NCI-H128 (cell line): ENCODE results near the gene GPATCH4.
"Not testable (repeated sequence)": the region's sequence is repeated elsewhere in the genome, so short reads cannot be mapped to it uniquely, and the experiment has no call there.

Source experiments
- DNase-seq: peaks from one replicate; lab custom pipeline; 2025; ENCODE audit not compliant: unreplicated experiment; lab: John Stamatoyannopoulos, UW

Gene GPATCH4

GRCh38 chr1:156581661-156582387 is 19.5 kb downstream of the GPATCH4 start:
- no peak for DNase-seq

GRCh38 chr1:156579472-156579871 is 21.8 kb downstream of the GPATCH4 start, which contains the start of gene TTC24:
Gene TTC24 (plus strand): TSS chr1:156579723. CDS start chr1:156581365, 1,642 bp downstream.
- DNase-seq = no peak

GRCh38 chr1:156578055-156578454 is 23.2 kb downstream of the GPATCH4 start:
- DNase-seq = no peak

GRCh38 chr1:156577550-156577949 is 23.7 kb downstream of the GPATCH4 start:
- DNase-seq = no peak

- no peak for DNase-seq
These were observed 27.1 kb downstream of the GPATCH4 start for GRCh38 chr1:156574039-156574633.

GRCh38 chr1:156572663-156573018 is 28.6 kb downstream of the GPATCH4 start:
- no peak for DNase-seq

- DNase-seq = peak; percentile 80
These were observed 29.2 kb downstream of the GPATCH4 start, which contains the start of gene IQGAP3 for GRCh38 chr1:156571919-156572662. Gene IQGAP3 (minus strand): TSS chr1:156572565. CDS start chr1:156572529, 36 bp downstream.

GRCh38 chr1:156571261-156571852 is 29.9 kb downstream of the GPATCH4 start:
- DNase-seq = no peak

- no peak for DNase-seq
These were observed 34.8 kb downstream of the GPATCH4 start for GRCh38 chr1:156566436-156566835.

- DNase-seq = no peak
These were observed 35.8 kb downstream of the GPATCH4 start for GRCh38 chr1:156565519-156565918.

GRCh38 chr1:156560585-156561163 is 40.6 kb downstream of the GPATCH4 start:
- DNase-seq = no peak

GRCh38 chr1:156559797-156560385 is 41.4 kb downstream of the GPATCH4 start:
- no peak for DNase-seq

- DNase-seq = no peak
These were observed 42.0 kb downstream of the GPATCH4 start for GRCh38 chr1:156559086-156559796.

- DNase-seq = no peak
These were observed 44.9 kb downstream of the GPATCH4 start for GRCh38 chr1:156556354-156556753.

- no peak for DNase-seq
These were observed 45.6 kb downstream of the GPATCH4 start for GRCh38 chr1:156555715-156556114.

- no peak for DNase-seq
These were observed 46.3 kb downstream of the GPATCH4 start for GRCh38 chr1:156554971-156555370.

GRCh38 chr1:156553860-156554485 is 47.3 kb downstream of the GPATCH4 start:
- DNase-seq = no peak

- not testable (repeated sequence) for DNase-seq
These were observed 48.3 kb downstream of the GPATCH4 start for GRCh38 chr1:156552937-156553336.

GRCh38 chr1:156552518-156552917 is 48.8 kb downstream of the GPATCH4 start:
- DNase-seq = no peak

GRCh38 chr1:156551869-156552268 is 49.4 kb downstream of the GPATCH4 start:
- no peak for DNase-seq
